ENCODE data around the gene PRMT3. TPM values are rescaled to one million over a fixed set of nuclear protein-coding genes. Genes with fewer than 3 reads are reported as not detected.

Gene PRMT3
- total RNA-seq, 1 donor from 2014 or later = 15.0 TPM

GRCh38 chr11:20407344-20407743, 19.8 kb downstream of the PRMT3 start:
- Histone ChIP-seq H3K36me3 (ENCODE audit: control insufficient read depth, insufficient read depth, low read length) (no peaks in the 10 kb centered on the region), H3K27me3 (ENCODE audit: control insufficient read depth, insufficient read depth, low read length) (no peaks in the 10 kb centered on the region), H3K4me3 (ENCODE audit: low read depth, low read length) (no peak overlapping the region)
- no peak for TF ChIP-seq CTCF (IDR thresholded peaks at IDR 0.05; ENCODE audit: insufficient read depth, low read length, poor library complexity, severe bottlenecking)
- no peak for DNase-seq (ENCODE audit: low read depth)

DNA sequence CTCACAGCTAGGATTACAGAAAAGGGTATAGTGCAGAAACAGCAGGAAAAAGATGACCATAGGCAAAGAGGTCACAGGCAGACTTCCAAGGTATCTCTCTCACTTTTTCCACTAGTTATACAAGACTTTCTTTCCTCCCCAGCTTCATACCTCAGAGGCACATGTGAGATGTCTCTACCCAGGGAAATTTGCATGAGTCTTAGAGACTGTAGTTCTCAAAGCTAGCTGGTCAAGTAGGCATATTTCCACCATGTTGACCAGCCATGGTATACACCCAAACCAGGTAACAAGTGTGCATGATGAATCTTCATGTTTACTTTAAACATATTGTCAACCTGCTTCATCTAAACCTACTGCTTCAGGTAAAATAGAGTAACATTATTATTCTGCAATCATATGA, 27.9 kb downstream of the PRMT3 start:
- Histone ChIP-seq H3K4me3 (ENCODE audit: low read depth, low read length) (no peak overlapping the region), H3K36me3 (ENCODE audit: control insufficient read depth, insufficient read depth, low read length) (no peaks in the 10 kb centered on the region), H3K27me3 (ENCODE audit: control insufficient read depth, insufficient read depth, low read length) (no peaks in the 10 kb centered on the region)
- no peak for DNase-seq (ENCODE audit: low read depth)
- no peak for TF ChIP-seq CTCF (IDR thresholded peaks at IDR 0.05; ENCODE audit: insufficient read depth, low read length, poor library complexity, severe bottlenecking)

GRCh38 chr11:20417771-20418170, 30.3 kb downstream of the PRMT3 start:
- H3K4me3 ChIP-seq (ENCODE audit: low read depth, low read length) = no peak overlapping the region
- DNase-seq (ENCODE audit: low read depth) = no peak
- H3K36me3 ChIP-seq (ENCODE audit: control insufficient read depth, insufficient read depth, low read length) = no peaks in the 10 kb centered on the region
- no peaks in the 10 kb centered on the region for H3K27me3 ChIP-seq (ENCODE audit: control insufficient read depth, insufficient read depth, low read length)
- no peak for TF ChIP-seq CTCF (IDR thresholded peaks at IDR 0.05; ENCODE audit: insufficient read depth, low read length, poor library complexity, severe bottlenecking)

- TF ChIP-seq CTCF (IDR thresholded peaks at IDR 0.05; ENCODE audit: insufficient read depth, low read length, poor library complexity, severe bottlenecking) = no peak
- Histone ChIP-seq H3K36me3 (ENCODE audit: control insufficient read depth, insufficient read depth, low read length) (no peaks in the 10 kb centered on the region), H3K27me3 (ENCODE audit: control insufficient read depth, insufficient read depth, low read length) (no peaks in the 10 kb centered on the region), H3K4me3 (ENCODE audit: low read depth, low read length) (no peak overlapping the region)
- DNase-seq (ENCODE audit: low read depth) = no peak
Measured at GRCh38 chr11:20421946-20422345, 34.4 kb downstream of the PRMT3 start.

GRCh38 chr11:20429216-20429615, 41.7 kb downstream of the PRMT3 start:
- no peak for DNase-seq (ENCODE audit: low read depth)
- Histone ChIP-seq H3K36me3 (ENCODE audit: control insufficient read depth, insufficient read depth, low read length) (no peaks in the 10 kb centered on the region), H3K27me3 (ENCODE audit: control insufficient read depth, insufficient read depth, low read length) (no peaks in the 10 kb centered on the region), H3K4me3 (ENCODE audit: low read depth, low read length) (no peak overlapping the region)
- no peak for TF ChIP-seq CTCF (IDR thresholded peaks at IDR 0.05; ENCODE audit: insufficient read depth, low read length, poor library complexity, severe bottlenecking)

DNA sequence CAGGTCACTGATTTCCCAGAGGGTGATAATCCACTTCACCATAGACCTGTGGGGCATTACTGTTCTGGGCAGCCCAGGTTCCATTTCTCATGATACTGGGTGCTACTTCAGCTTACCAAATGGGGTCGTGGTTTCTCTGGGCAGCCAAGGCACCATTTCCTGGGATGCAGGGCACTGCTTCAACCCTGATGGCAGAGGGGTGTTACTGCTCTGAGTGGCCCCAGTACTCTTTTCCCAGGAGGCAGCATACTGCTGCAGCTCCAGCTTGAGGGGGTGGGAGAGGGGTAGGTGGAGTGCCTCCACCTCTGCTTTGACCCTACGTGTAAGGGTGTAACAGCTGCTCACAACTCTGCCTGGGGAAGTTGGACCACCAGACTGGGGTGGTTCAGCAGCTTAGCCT, 51.1 kb downstream of the PRMT3 start:
- no peaks in the 10 kb centered on the region for H3K27me3 ChIP-seq (ENCODE audit: control insufficient read depth, insufficient read depth, low read length)
- DNase-seq (ENCODE audit: low read depth) = no peak
- no peak overlapping the region for H3K4me3 ChIP-seq (ENCODE audit: low read depth, low read length)
- TF ChIP-seq CTCF (IDR thresholded peaks at IDR 0.05; ENCODE audit: insufficient read depth, low read length, poor library complexity, severe bottlenecking) = no peak
- no peaks in the 10 kb centered on the region for H3K36me3 ChIP-seq (ENCODE audit: control insufficient read depth, insufficient read depth, low read length)
